HG02981 (cell line): Measurements from ENCODE around the gene SASH3.
A peak's percentile ranks its signal among the peaks of the same experiment; 100 is the strongest.
"Not testable (repeated sequence)": the region's sequence is repeated elsewhere in the genome, so short reads cannot be mapped to it uniquely, and the experiment has no call there.

Experiments
- ATAC-seq: cut with Tn5 transposase; IDR thresholded peaks from one replicate; pipeline ENCODE4 v1.9.1; 2021; ENCODE audit warnings: mild to moderate bottlenecking, moderate library complexity; ENCODE audit not compliant: unreplicated experiment

Gene SASH3

DNA sequence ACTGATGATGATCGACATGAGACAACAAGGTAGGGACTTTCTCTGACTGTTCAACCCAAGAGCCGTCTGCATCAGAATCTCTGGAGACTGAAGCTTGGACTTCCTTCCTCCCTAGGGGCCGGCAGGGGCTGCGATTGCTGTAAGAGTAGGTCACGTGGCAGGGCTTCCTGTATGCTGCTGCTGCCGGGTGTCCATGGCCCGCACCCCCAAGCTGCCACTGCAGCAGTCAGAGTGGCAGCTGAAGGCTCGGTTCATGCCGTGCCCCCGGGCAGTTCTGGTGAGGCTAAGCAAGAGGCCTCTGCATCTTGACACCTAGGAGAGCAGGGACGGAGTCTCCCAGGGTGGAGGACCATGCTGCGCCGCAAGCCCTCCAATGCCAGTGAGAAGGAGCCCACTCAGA lies at the start of gene SASH3:
Gene SASH3 (plus strand): TSS at position 203 of the 400 bp plus-strand sequence. CDS start 149 bp downstream, at position 352.
- ATAC-seq = peak; percentile 39

GRCh38 chrX:129731228-129731627 lies 48.5 kb upstream of the SASH3 start:
- ATAC-seq = no peak

DNA sequence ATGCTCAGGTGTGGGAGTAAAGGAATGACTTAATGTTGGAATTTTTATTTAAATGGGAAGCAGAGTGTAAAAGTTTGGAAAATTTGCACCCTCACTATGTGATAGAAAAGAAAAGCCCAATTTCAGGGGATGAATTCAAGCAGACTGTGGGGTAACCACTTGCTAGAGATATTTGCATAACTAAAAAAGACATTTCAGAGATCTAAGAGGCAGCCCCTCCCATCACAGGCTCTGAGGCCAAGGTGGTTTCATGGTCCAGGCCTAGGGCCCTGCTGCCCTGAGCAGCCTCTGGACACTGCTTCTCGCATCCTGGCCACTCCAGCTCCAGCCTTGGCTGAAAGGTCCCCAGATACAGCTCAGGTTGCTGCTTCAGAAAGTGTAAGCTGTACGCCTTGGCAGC lies 46.9 kb upstream of the SASH3 start:
- no peak for ATAC-seq

DNA sequence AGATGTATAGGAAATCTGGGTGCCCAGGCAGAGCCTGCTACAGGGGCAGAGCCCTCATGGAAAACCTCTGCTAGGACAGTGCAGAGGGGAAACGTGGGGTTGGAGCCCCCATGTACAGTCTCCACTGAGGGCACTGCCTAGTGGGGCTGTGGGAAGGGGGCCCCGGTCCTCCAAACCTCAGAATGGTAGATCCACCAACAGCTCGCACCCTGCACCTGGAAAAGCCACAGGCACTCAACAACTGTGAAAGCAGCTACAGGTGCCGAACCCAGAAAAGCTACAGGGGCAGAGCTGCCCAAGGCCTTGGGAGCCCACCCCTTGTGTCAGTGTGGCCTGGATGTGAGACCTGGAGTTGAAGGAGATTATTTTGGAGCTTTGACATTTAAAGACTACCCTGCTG lies 46.4 kb upstream of the SASH3 start:
- ATAC-seq = no peak

- ATAC-seq = no peak
Observed at GRCh38 chrX:129736491-129736890, 43.3 kb upstream of the SASH3 start.

GRCh38 chrX:129737916-129738315 lies 41.8 kb upstream of the SASH3 start:
- ATAC-seq = no peak

DNA sequence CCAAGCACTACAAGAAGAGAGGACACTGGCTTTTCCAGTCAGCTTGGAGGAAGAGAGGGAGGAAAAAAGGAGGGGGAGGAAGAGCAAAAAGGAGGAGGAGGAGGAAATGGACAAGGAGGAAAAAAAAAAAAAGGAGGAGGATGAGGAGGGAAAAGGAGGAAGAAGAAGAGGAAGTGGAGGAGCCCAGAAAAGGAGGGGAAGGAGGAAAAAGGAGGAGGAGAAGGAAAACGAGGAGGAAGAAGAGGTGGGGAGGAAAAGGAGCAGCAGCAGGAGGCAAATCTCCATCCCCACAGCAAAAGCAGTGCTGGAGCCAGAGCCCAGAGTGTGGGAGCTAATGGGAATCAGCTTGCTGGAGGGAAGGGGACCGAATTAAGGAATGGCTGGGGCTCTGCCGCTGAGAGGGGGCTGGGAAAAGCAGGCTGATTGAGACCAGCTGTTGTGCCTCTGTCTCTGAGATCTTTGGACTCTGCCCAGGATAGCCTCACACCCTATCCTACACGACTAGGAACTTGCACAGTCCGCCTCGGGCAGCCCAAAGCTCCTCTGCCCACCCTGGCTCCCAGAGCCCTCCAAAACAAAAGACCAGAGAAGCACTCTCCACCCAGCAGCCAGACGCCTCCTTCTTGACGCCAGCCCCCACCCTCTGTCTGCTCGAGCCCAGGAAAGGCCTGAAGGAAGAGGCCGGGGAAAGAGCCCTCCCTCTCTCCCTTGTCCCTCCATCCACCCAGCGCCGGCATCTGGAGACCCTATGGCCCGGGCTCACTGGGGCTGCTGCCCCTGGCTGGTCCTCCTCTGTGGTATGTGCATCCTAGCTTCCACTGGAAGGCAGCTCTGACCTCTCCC lies 41.1 kb upstream of the SASH3 start, which contains the start of gene XPNPEP2:
Gene XPNPEP2 (plus strand): TSS at position 514 of the 843 bp plus-strand sequence. CDS start 235 bp downstream, at position 749.
- ATAC-seq = no peak

- ATAC-seq = no peak
Observed at GRCh38 chrX:129739578-129739977, 40.2 kb upstream of the SASH3 start.

DNA sequence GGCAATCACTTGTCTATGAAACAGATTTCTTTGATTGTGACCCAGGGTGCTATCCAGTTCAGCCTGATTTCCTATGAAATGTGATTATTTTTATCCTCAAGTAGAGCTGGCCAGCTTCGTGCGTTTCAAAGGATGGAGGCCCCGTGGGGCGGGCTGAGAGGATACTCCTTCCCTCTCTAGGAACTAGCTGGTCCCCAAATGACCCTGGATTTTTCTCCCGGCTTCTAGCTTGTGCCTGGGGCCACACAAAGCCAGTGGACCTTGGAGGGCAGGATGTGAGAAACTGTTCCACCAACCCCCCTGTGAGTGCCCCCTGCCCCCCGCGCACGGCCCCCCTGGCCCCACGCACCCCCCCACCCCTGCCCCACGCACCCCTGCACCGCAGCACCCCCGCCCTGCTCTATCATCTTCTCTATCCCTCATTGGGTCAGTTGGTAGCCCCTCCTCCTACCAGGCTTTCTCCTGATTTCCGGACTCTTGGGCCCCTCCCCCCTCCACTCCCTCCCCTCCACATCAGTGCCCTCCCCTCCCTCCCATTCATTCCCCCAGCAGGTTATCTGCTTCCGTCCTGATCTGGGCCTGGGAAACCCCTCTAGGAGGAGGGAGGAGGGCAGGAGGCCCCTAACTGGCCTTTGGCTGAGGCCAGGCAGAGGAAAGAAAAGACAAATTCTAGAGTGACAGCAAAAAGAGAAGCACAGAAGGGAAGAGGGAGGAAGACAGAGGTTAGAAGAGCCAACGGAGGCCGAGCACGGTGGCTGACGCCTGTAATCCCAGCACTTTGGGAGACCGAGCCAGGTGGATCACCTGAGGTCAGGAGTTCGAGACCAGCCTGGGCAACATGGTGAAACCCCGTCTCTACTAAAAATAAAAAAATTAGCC lies 37.6 kb upstream of the SASH3 start:
- no peak for ATAC-seq

GRCh38 chrX:129742759-129743152 lies 37.0 kb upstream of the SASH3 start:
- ATAC-seq = not testable (repeated sequence)

DNA sequence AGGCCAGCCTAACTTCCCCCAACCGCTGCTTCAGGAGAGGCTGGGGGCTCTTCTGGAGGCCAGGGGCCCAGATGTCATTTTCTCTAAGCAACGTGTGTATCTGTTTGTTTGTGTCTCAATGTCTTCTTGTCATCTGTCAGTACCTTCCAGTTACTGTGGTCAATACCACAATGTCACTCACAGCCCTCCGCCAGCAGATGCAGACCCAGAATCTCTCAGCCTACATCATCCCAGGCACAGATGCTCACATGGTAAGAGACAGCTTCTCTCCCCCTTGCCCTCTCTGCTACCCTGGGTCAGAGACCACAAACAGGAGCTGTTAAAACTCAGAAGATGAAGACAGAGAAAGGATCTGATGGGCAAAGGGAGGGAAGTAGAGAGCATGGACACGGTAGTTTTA lies 35.9 kb upstream of the SASH3 start:
- no peak for ATAC-seq

- no peak for ATAC-seq
Observed at GRCh38 chrX:129744861-129745321, 34.9 kb upstream of the SASH3 start.

DNA sequence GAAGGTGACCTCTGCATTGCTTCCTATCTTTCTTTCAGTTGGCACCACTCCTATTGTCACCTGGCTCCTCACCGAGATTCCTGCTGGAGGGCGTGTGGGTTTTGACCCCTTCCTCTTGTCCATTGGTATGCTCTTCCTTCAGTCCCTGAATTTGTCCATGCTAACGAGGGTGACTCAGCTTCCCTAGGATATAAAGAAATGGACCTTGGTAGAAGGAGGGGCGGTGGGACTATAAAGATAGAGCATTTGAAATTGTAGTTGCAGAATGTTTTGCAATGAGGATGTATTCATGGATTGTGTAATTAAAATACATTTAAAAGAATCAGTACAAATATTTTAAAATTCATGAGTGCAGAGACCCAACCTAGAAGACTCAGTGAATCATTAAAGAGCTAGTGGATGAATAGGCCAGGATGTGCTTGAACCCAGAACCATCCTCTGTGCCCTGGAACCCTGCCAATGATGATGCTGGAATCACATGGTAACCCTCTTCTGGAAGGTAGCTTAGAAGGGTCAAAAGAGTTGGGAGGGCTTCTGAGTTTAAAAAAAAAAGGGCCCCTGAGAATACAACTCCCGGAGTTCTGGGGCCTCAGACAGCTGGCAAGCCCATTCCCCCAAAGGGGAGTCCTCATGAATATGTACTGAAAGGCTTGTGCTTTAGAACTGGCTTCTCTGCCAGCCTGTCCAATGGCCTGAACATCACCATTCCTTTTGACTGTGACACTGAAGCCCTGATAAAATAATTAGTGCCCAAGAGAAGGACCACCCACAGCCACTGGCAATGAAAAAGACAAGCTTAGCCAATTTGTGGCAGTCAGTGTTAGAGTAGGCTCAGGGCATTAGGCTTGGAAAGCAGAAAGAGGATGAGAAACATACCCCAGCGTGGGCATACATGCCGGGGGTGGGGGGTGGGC lies 32.9 kb upstream of the SASH3 start:
- no peak for ATAC-seq

DNA sequence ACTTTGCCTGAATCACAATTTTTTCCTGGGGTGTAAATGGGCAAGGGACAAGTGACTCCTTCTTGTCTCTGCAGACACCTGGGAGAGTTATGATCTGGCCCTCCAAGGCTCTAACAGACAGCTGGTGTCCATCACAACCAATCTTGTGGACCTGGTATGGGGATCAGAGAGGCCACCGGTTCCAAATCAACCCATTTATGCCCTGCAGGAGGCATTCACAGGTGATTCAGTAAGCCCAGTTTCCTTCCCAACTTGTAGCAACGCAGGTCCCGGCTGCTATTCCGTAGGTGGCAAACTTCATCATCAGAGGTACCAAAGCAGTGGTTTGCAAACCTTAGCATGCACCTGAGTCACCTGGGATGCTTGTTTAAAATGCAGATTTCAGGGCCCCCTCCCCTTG lies 32.2 kb upstream of the SASH3 start:
- ATAC-seq = no peak

DNA sequence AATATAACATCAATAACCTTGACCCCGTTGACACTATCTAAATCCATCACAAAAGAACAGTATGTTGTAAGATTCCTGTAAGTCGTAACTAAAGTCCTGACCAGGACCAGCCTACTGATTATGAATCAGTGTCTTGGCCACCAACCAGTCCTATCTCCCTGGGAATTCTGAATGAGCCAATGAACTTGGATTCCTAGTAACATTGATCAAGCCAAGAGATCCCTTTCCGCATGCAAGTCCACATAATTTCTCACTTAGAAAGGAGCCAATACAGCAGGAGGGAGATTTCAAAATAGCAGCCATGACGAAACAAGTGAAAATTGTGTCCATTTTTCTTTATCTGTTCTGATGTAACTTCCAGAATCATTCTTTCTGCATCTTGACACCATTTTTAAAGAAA lies 31.4 kb upstream of the SASH3 start:
- no peak for ATAC-seq

DNA sequence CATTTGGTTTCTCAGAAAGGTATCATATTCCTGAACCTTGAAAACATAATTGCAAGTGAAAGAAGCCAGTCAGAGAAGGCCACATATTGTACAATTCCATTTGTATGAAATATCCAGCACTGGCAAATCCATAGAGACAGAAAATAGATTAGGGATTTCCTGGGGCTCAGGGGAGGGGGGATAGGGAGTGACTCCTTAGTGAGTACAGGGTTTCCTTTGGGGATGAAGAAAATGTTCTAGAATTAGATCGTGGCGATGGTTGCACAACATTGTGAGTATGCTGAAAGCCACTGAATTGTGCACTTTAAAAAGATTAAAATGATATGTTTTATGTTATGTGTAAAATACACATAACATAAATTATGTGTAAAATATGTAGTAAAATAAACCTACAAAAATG lies 30.7 kb upstream of the SASH3 start:
- ATAC-seq = no peak

DNA sequence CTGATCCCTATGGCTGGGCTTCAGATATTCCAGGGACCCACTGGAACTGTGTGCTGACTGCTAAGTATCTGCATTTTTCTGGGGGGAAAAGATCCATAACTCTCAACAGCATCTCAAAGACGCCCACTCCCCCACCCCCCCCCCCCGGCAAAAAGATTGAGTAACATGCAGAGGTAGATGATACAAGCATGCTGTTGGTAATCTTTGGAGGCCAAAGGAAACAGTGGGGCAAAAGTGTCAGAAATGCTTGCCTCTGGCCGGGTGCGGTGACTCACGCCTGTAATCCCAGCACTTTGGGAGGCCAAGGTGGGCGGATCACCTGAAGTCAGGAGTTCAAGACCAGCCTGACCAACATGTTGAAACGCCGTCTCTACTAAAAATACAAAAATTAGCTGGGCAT lies 28.8 kb upstream of the SASH3 start:
- no peak for ATAC-seq

DNA sequence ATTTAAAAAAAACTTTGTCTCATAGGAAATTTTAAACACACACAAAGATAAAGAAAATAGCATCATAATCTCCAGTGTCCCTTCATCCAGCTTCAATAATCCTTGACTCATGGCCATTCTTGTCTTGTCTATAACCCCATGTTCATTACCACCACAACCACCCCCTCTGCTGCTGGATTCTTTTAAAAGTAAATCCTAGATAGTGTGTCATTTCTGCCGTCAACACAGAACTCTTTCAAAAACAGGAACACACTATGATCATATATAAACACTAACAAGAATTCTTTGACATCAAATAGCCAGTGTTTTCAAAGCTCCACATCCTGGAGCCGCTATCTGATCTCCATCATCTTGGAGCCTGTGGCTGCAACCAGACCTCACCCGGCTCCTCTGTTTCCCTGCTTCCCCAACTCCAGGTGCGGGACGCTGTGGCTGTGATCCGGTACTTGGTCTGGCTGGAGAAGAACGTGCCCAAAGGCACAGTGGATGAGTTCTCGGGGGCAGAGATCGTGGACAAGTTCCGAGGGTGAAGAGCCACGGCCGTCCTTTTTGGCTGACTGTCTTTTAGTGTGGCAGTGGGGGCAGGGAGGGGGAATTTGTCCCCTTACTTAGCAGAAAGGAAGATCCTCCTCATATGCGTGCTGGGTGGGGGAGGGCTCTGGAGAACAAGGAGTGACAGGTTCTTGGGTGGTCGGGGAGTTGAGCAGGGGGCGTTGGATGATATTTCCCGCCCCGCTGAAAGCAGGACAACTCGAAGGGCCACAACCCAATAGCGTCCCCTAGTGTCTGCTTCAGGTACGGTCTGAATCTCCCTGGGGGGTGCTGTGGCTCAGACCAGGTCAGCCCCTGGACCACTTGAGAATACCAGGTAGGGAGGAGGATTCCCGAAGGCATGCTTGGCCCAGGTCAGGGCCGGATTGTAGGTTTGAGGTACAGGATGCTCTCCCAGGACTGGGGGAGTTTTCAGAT lies 25.4 kb upstream of the SASH3 start:
- no peak for ATAC-seq
